ENCODE measurements around the gene PIKFYVE. TPM values are rescaled to one million over a fixed set of nuclear protein-coding genes. Genes with fewer than 3 reads are reported as not detected.

The PIKFYVE gene
- total RNA-seq, 1 experiment from 2014 or later: 26.4 TPM

GRCh38 chr2:208248601-208249000 lies 17.5 kb upstream of the PIKFYVE start:
- CTCF ChIA-PET: no interaction called here
- no peaks in the 10 kb centered on the region for H3K27me3 Mint-ChIP-seq (ENCODE audit: unreplicated experiment)
- H3K27ac Mint-ChIP-seq (ENCODE audit: unreplicated experiment): no peak overlapping the region
- peaks cover 30% of the 10 kb centered on the region for H3K4me1 Mint-ChIP-seq (ENCODE audit: low read depth, unreplicated experiment)
- peaks cover 81% of the 10 kb centered on the region for H3K36me3 Mint-ChIP-seq (ENCODE audit: insufficient read depth, unreplicated experiment)
- H3K9me3 Mint-ChIP-seq (ENCODE audit: low read depth, unreplicated experiment): no peaks in the 10 kb centered on the region
- BruUV-seq (replicated peaks): no TSS peak
- no peak for DNase-seq
- intact Hi-C loops (cut with micrococcal nuclease; ENCODE audit: unreplicated experiment): no loop called here
- H3K4me3 Mint-ChIP-seq (ENCODE audit: low read depth, unreplicated experiment): no peak overlapping the region
- no peak for TF ChIP-seq CTCF (IDR thresholded peaks at IDR 0.05; ENCODE audit: unreplicated experiment)

GRCh38 chr2:208249296-208249695 lies 16.8 kb upstream of the PIKFYVE start:
- Mint-ChIP-seq H3K9me3 (ENCODE audit: low read depth, unreplicated experiment) (no peaks in the 10 kb centered on the region), H3K4me3 (ENCODE audit: low read depth, unreplicated experiment) (no peak overlapping the region), H3K27ac (ENCODE audit: unreplicated experiment) (no peak overlapping the region), H3K4me1 (ENCODE audit: low read depth, unreplicated experiment) (peaks cover 24% of the 10 kb centered on the region), H3K36me3 (ENCODE audit: insufficient read depth, unreplicated experiment) (peaks cover 81% of the 10 kb centered on the region), H3K27me3 (ENCODE audit: unreplicated experiment) (no peaks in the 10 kb centered on the region)
- CTCF ChIA-PET: no interaction called here
- BruUV-seq (replicated peaks): no TSS peak
- intact Hi-C loops (cut with micrococcal nuclease; ENCODE audit: unreplicated experiment): no loop called here
- TF ChIP-seq CTCF (IDR thresholded peaks at IDR 0.05; ENCODE audit: unreplicated experiment): no peak
- DNase-seq: no peak

GRCh38 chr2:208250388-208250787 lies 15.7 kb upstream of the PIKFYVE start:
- no peaks in the 10 kb centered on the region for H3K27me3 Mint-ChIP-seq (ENCODE audit: unreplicated experiment)
- H3K27ac Mint-ChIP-seq (ENCODE audit: unreplicated experiment): no peak overlapping the region
- H3K9me3 Mint-ChIP-seq (ENCODE audit: low read depth, unreplicated experiment): no peaks in the 10 kb centered on the region
- H3K4me1 Mint-ChIP-seq (ENCODE audit: low read depth, unreplicated experiment): peaks cover 17% of the 10 kb centered on the region
- CTCF ChIA-PET: no interaction called here
- TF ChIP-seq CTCF (IDR thresholded peaks at IDR 0.05; ENCODE audit: unreplicated experiment): no peak
- H3K36me3 Mint-ChIP-seq (ENCODE audit: insufficient read depth, unreplicated experiment): peaks cover 81% of the 10 kb centered on the region
- no peak overlapping the region for H3K4me3 Mint-ChIP-seq (ENCODE audit: low read depth, unreplicated experiment)
- DNase-seq: no peak
- no TSS peak for BruUV-seq (replicated peaks)
- intact Hi-C loops (cut with micrococcal nuclease; ENCODE audit: unreplicated experiment): no loop called here

GRCh38 chr2:208251098-208251497 lies 15.0 kb upstream of the PIKFYVE start:
- H3K27me3 Mint-ChIP-seq (ENCODE audit: unreplicated experiment): no peaks in the 10 kb centered on the region
- no peaks in the 10 kb centered on the region for H3K9me3 Mint-ChIP-seq (ENCODE audit: low read depth, unreplicated experiment)
- BruUV-seq (replicated peaks): no TSS peak
- TF ChIP-seq CTCF (IDR thresholded peaks at IDR 0.05; ENCODE audit: unreplicated experiment): no peak
- H3K36me3 Mint-ChIP-seq (ENCODE audit: insufficient read depth, unreplicated experiment): peaks cover 80% of the 10 kb centered on the region
- H3K4me1 Mint-ChIP-seq (ENCODE audit: low read depth, unreplicated experiment): peaks cover 17% of the 10 kb centered on the region
- no peak for DNase-seq
- intact Hi-C loops (cut with micrococcal nuclease; ENCODE audit: unreplicated experiment): no loop called here
- H3K27ac Mint-ChIP-seq (ENCODE audit: unreplicated experiment): no peak overlapping the region
- no peak overlapping the region for H3K4me3 Mint-ChIP-seq (ENCODE audit: low read depth, unreplicated experiment)
- CTCF ChIA-PET: no interaction called here
